ENCODE measurements around the gene PRDM2. TPM values are rescaled to one million over a fixed set of nuclear protein-coding genes. Genes with fewer than 3 reads are reported as not detected.
"Not testable (repeated sequence)": the region's sequence is repeated elsewhere in the genome, so short reads cannot be mapped to it uniquely, and the experiment has no call there.

PRDM2 gene
- polyA plus RNA-seq, 3 donors = 4.1 to 22.5 (median 7.6) TPM

DNA sequence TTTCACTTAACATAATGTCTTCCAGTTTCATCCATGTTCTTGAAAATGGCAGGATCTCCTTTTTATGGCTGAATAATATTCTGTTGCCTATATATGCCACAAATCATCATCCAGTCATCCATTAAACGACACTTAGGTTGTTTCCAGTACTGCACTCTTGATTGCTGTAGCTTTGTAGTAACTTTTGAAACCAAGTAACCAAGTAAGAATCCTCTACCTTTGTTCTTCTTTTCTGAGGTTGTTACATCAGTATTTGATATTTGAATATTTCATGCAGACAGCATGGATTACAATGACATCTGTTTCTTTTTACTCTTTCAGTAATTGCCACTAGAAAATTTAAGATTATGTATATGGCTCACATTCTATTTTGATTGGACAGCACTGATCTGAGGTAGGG, 22.1 kb upstream of the PRDM2 start:
- no peaks in the 10 kb centered on the region for H3K9me3 ChIP-seq (replicated peaks in 1 of 2; ENCODE audit: control insufficient read depth in 1 of 2, insufficient read depth in 1 of 2, low read length in 2 of 2)
- H3K36me3 ChIP-seq (replicated peaks in 1 of 2; ENCODE audit: control insufficient read depth in 1 of 2, insufficient read depth in 2 of 2, low read length in 2 of 2) = no peaks in the 10 kb centered on the region
- H3K9ac ChIP-seq (ENCODE audit: insufficient read depth, low read length, poor library complexity, severe bottlenecking) = no peak overlapping the region
- H2AFZ ChIP-seq (ENCODE audit: insufficient read depth, low read depth, low read length, poor library complexity, severe bottlenecking) = no peak overlapping the region
- H3K27me3 ChIP-seq (ENCODE audit: control insufficient read depth in 2 of 2, insufficient read depth in 2 of 2, low read length in 2 of 2) = no peaks in the 10 kb centered on the region
- H3K27ac Mint-ChIP-seq = no peak overlapping the region
- TF ChIP-seq, protein P1, sequence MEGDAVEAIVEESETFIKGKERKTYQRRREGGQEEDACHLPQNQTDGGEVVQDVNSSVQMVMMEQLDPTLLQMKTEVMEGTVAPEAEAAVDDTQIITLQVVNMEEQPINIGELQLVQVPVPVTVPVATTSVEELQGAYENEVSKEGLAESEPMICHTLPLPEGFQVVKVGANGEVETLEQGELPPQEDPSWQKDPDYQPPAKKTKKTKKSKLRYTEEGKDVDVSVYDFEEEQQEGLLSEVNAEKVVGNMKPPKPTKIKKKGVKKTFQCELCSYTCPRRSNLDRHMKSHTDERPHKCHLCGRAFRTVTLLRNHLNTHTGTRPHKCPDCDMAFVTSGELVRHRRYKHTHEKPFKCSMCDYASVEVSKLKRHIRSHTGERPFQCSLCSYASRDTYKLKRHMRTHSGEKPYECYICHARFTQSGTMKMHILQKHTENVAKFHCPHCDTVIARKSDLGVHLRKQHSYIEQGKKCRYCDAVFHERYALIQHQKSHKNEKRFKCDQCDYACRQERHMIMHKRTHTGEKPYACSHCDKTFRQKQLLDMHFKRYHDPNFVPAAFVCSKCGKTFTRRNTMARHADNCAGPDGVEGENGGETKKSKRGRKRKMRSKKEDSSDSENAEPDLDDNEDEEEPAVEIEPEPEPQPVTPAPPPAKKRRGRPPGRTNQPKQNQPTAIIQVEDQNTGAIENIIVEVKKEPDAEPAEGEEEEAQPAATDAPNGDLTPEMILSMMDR (IDR thresholded peaks at IDR 0.05) = no peak
- H3K27ac ChIP-seq (ENCODE audit: low read depth in 1 of 2, low read length in 2 of 2) = no peak overlapping the region
- DNase-seq = no peak
- no peaks in the 10 kb centered on the region for H3K79me2 ChIP-seq (ENCODE audit: insufficient read depth, low read length)
- H3K4me1 ChIP-seq (ENCODE audit: control insufficient read depth in 1 of 2, insufficient read depth in 2 of 2, low read length in 2 of 2) = peaks cover 0 to 4% of the 10 kb centered on the region in 2 donors
- H3K27me3 Mint-ChIP-seq (ENCODE audit: low read depth in 3 of 3) = peaks cover 0 to 2% (median 0%) of the 10 kb centered on the region in 3 donors
- H3K9me3 Mint-ChIP-seq = peaks cover 0 to 15% (median 10%) of the 10 kb centered on the region in 7 donors
- WGBS (ENCODE audit: insufficient coverage) = no CpG with 5 or more reads among the region's 1 CpG
- no peak overlapping the region for H3K4me3 Mint-ChIP-seq
- H3K4me2 ChIP-seq (replicated peaks; ENCODE audit: extremely low read depth, low read length, poor library complexity, severe bottlenecking) = no peak overlapping the region
- no peak overlapping the region for H3K4me3 ChIP-seq (replicated peaks in 1 of 3; ENCODE audit: low read depth in 2 of 3, low read length in 3 of 3)
- H3K36me3 Mint-ChIP-seq = no peaks in the 10 kb centered on the region
- no peaks in the 10 kb centered on the region for H4K20me1 ChIP-seq (ENCODE audit: insufficient read depth, low read length)
- intact Hi-C loops (cut with micrococcal nuclease) = no loop called here
- H3K4me1 Mint-ChIP-seq = peaks cover 7% of the 10 kb centered on the region

DNA sequence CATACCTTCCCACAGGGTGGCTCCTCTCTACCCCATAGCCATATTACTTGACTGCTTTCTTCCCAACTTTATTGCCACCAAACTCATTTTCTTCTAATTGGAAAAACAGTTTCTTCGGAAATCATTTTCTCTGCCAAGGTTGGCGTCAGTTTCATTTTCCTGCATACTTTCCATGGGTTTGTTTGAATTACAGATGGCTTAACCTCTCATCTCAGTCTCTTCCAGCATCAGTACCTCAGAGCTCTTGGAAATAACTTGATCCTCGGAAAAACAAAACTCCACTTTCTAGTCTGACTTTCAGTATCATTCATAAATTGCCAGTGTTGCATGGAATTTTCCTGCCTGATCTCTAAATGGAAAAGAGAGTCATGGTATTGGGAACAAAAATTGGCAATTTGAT, 20.3 kb upstream of the PRDM2 start:
- no peak overlapping the region for H3K9ac ChIP-seq (ENCODE audit: insufficient read depth, low read length, poor library complexity, severe bottlenecking)
- peaks cover 0 to 15% (median 10%) of the 10 kb centered on the region in 7 donors for H3K9me3 Mint-ChIP-seq
- H3K4me3 ChIP-seq (replicated peaks in 1 of 3; ENCODE audit: low read depth in 2 of 3, low read length in 3 of 3) = no peak overlapping the region
- 80% methylated on average over 1 of the region's 3 CpGs for WGBS (ENCODE audit: insufficient coverage)
- no peak overlapping the region for H3K4me2 ChIP-seq (replicated peaks; ENCODE audit: extremely low read depth, low read length, poor library complexity, severe bottlenecking)
- no peaks in the 10 kb centered on the region for H3K79me2 ChIP-seq (ENCODE audit: insufficient read depth, low read length)
- H3K4me3 Mint-ChIP-seq = no peak overlapping the region
- H3K27ac ChIP-seq (ENCODE audit: low read depth in 1 of 2, low read length in 2 of 2) = no peak overlapping the region
- no peak for DNase-seq
- no peak overlapping the region for H2AFZ ChIP-seq (ENCODE audit: insufficient read depth, low read depth, low read length, poor library complexity, severe bottlenecking)
- H3K9me3 ChIP-seq (replicated peaks in 1 of 2; ENCODE audit: control insufficient read depth in 1 of 2, insufficient read depth in 1 of 2, low read length in 2 of 2) = no peaks in the 10 kb centered on the region
- H3K4me1 ChIP-seq (ENCODE audit: control insufficient read depth in 1 of 2, insufficient read depth in 2 of 2, low read length in 2 of 2) = no peaks in the 10 kb centered on the region
- H4K20me1 ChIP-seq (ENCODE audit: insufficient read depth, low read length) = no peaks in the 10 kb centered on the region
- H3K27me3 ChIP-seq (ENCODE audit: control insufficient read depth in 2 of 2, insufficient read depth in 2 of 2, low read length in 2 of 2) = no peaks in the 10 kb centered on the region
- TF ChIP-seq, protein P1 (IDR thresholded peaks at IDR 0.05) = no peak
- no peaks in the 10 kb centered on the region for H3K36me3 Mint-ChIP-seq
- H3K27me3 Mint-ChIP-seq (ENCODE audit: low read depth in 3 of 3) = peaks cover 0 to 2% (median 0%) of the 10 kb centered on the region in 3 donors
- H3K36me3 ChIP-seq (replicated peaks in 1 of 2; ENCODE audit: control insufficient read depth in 1 of 2, insufficient read depth in 2 of 2, low read length in 2 of 2) = no peaks in the 10 kb centered on the region
- H3K4me1 Mint-ChIP-seq = peaks cover 2% of the 10 kb centered on the region
- intact Hi-C loops (cut with micrococcal nuclease) = no loop called here
- no peak overlapping the region for H3K27ac Mint-ChIP-seq

DNA sequence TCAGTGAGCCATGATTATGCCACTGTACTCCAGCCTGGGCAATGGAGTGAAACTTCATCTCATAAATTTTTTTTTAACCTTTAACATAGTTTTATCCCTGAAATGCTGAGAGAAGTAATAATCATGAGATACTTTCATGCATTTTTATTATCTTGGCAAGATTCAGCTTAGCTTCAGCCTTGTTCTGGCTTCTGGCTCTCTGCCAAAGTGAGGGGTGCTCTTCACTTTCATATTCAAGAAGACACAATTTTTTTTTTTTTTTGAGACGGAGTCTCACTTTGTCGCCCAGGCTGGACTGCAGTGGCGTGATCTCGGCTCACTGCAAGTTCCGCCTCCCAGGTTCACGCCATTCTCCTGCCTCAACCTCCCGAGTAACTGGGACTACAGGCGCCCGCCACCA, 19.4 kb upstream of the PRDM2 start:
- H3K27me3 Mint-ChIP-seq (ENCODE audit: low read depth in 3 of 3); H3K9ac ChIP-seq (ENCODE audit: insufficient read depth, low read length, poor library complexity, severe bottlenecking); intact Hi-C loops (cut with micrococcal nuclease); H3K4me3 ChIP-seq (replicated peaks in 1 of 3; ENCODE audit: low read depth in 2 of 3, low read length in 3 of 3); H3K27ac Mint-ChIP-seq; H2AFZ ChIP-seq (ENCODE audit: insufficient read depth, low read depth, low read length, poor library complexity, severe bottlenecking); H3K27ac ChIP-seq (ENCODE audit: low read depth in 1 of 2, low read length in 2 of 2); H3K4me1 ChIP-seq (ENCODE audit: control insufficient read depth in 1 of 2, insufficient read depth in 2 of 2, low read length in 2 of 2); H3K4me1 Mint-ChIP-seq; DNase-seq; H3K4me2 ChIP-seq (replicated peaks; ENCODE audit: extremely low read depth, low read length, poor library complexity, severe bottlenecking); H3K4me3 Mint-ChIP-seq; H4K20me1 ChIP-seq (ENCODE audit: insufficient read depth, low read length); H3K79me2 ChIP-seq (ENCODE audit: insufficient read depth, low read length); H3K36me3 Mint-ChIP-seq; H3K9me3 ChIP-seq (replicated peaks in 1 of 2; ENCODE audit: control insufficient read depth in 1 of 2, insufficient read depth in 1 of 2, low read length in 2 of 2); H3K36me3 ChIP-seq (replicated peaks in 1 of 2; ENCODE audit: control insufficient read depth in 1 of 2, insufficient read depth in 2 of 2, low read length in 2 of 2); H3K27me3 ChIP-seq (ENCODE audit: control insufficient read depth in 2 of 2, insufficient read depth in 2 of 2, low read length in 2 of 2): not testable (repeated sequence)
- 92% methylated on average over 2 of the region's 9 CpGs for WGBS (ENCODE audit: insufficient coverage)
- H3K9me3 Mint-ChIP-seq = peaks cover 0 to 15% (median 10%) of the 10 kb centered on the region in 7 donors

Data from CD14-positive monocyte (primary cell).